SK-N-MC (cell line): ENCODE data around the gene LCA5.

ENCODE experiments used
- EZH2 ChIP-seq: fragments of 200-600 bp; sonication (generic); IDR thresholded peaks from one replicate; pipeline ENCODE4 v1.6.1; 2017; ENCODE audit warnings: antibody characterized with exemption
- POLR2AphosphoS5 ChIP-seq: IDR thresholded peaks from 2 replicates; pipeline ENCODE4 v1.6.1; 2012; ENCODE audit warnings: mild to moderate bottlenecking, low read depth, low read length, borderline replicate concordance

DNA sequence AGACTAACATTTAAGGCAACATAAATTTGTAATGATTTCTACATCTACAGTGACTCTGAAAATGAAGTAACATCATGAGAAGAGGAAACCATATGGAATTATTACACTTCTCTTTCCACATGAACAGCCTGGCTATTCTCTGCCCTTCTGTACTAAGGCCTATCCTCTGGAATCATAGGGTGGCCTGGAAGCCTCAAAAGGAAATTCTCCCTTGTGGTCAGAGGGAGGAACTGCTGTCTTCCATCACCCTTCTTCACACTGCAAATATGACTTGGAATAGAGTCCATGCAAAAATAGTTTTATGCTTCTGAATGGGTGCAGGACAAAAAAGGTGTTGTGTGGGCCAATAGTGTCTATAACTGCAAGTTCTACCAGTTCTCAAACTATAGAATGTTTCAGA is 49.3 kb upstream of the LCA5 start:
- no peak for TF ChIP-seq EZH2
- no peak for TF ChIP-seq POLR2AphosphoS5
